Fibroblast of skin of left quadriceps (primary cell): ENCODE results near the gene EBPL.
"Not testable (repeated sequence)": the region's sequence is repeated elsewhere in the genome, so short reads cannot be mapped to it uniquely, and the experiment has no call there.

Source experiments
- DNase-seq, 2 experiments: peaks; one replicate each; pipeline ENCODE4 v3.0.0-alpha.2; 2013; ENCODE audit warnings: low read depth in 2 of 2

EBPL gene

GRCh38 chr13:49635599-49636433, 55.5 kb downstream of the EBPL start:
- peak; percentile 27 to 31 for DNase-seq

DNA sequence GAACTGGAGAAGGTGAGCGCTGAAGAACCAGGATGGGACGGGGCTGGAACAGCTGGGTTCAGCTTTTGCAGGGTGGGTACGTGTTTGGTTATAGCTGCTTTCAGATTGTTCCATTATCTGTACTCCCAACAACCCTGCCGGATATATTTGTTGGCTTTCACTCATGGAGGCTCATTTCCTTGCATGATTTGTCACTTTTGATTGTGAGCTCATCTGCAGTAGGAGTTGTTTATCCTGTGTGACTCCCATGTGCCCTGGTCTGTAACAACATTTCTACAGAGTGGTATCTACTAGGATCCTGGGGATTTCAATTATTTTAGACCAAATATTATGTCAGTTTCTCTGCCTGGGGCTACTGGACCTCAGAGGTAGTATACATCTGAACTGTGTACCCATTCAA, 57.6 kb downstream of the EBPL start:
- DNase-seq: no peak

DNA sequence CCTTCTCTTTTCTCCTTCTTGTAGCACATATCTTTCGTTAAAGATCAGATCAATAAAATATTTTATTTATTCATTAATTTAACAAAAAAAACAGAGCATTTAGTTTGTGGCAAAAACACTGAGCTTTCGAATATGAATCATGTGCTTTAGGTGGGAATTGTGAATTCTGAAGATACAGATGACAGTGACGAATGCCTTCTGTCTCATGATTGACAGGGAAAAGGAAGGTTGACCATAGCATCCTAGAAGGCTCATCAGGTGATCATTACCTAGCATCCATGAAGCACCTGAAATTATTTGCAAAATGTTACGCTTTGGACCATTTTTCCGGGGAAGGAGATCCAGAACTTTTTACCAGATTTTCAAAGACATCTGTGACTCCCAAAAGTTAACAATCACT, 59.1 kb downstream of the EBPL start:
- DNase-seq: no peak

DNA sequence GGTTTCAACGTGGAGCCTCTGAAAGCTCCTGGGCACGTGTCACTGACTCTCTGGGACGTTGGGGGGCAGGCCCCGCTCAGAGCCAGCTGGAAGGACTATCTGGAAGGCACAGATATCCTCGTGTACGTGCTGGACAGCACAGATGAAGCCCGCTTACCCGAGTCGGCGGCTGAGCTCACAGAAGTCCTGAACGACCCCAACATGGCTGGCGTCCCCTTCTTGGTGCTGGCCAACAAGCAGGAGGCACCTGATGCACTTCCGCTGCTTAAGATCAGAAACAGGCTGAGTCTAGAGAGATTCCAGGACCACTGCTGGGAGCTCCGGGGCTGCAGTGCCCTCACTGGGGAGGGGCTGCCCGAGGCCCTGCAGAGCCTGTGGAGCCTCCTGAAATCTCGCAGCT, 60.7 kb downstream of the EBPL start:
- DNase-seq: no peak

DNA sequence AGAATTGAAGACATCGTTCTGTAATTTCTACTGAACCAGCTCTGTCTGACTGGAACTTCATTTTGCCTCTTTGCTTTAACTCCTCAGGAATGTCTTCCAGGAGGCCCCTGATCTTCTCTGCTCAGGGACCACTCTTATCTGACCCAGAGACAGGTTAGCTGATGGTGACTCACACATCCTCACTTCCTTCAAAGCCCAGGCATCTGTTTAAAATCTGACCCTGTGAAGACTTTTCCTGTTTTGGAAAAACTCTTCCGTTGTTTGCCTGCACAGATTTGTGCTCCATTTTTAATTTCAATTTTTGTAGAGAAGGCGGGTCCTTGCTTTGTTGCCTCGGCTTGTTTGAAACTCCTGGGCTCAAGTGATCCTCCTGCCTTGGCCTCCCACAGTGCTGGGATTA, 61.3 kb downstream of the EBPL start:
- DNase-seq: no peak

DNA sequence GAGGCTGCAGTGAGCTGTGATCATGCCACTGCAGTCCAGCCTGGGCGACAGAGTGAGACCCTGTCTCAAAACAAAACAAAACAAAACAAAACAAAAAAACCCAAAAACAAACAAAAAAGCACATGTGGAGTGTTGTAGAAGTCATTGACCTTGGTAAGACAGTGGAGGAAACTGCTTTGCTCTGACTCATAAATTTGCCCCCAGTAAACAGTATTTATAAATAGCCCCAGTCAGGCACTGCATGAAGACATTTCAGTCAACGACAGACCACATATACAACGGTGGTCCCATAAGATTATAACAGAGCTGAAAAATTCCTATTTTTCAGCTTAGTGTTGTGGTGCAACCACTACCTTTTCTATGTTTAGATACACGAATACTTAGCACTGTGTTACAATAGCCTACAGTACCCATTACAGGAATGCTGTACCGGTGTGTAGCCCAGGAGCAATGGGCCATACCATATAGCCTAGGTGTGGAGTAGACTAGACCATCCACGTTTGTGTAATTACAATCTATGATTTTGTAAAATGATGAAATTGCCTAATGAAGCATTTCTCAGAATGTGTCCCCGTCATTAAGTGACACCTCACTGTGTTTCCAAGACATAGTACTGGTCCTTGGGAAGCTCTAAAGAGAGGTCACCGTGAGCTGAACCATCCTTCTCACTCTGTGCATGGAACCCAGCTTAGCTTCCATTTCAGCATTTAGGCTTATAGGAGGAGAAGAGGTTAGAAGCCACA, 61.9 kb downstream of the EBPL start:
- no peak for DNase-seq

GRCh38 chr13:49627831-49628652, 63.2 kb downstream of the EBPL start, which contains the start of gene ARL11:
TSS of gene ARL11 (plus strand) at chr13:49628507. CDS start at chr13:49630448, 1,941 bp downstream.
- no peak for DNase-seq

GRCh38 chr13:49625392-49626079, 65.8 kb downstream of the EBPL start:
- DNase-seq: no peak

GRCh38 chr13:49624229-49624628, 67.1 kb downstream of the EBPL start:
- DNase-seq: no peak

DNA sequence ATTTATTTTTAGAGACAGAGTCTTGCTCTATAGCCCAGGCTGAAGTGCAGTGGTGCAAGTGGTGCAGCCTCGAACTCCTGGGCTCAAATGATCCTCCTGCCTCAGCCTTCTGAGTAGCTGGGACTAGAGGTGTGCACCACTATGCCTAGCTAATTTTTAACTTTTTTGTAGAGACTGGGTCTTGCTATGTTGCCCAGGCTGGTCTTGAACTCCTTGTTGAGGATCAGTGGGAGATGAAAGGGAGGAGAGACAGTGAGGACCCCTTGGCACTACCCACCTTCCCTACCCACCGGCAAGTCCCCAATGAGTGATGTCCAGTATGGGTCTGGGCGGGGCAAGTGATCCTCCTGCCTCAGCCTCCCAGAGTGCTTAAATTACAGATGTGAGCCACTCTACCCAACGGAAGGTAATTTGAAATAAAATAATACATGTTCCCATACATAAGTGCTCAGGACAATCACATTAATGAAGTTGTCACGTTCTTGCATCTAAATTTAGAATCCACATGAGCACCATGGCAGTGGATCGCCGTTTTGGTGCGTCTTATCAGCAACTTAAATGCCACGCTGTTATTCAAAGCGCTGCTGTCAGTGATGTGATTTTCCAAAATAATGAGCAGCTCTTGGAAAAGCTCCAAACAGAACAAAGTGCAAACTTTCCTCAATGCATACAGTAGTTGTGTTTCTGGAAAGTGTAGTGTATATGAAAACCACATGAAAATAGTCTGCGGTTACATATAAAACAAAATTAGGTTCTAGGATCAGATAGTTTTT, 68.9 kb downstream of the EBPL start:
- DNase-seq: no peak

GRCh38 chr13:49620170-49620621, 71.1 kb downstream of the EBPL start:
- DNase-seq: no peak

DNA sequence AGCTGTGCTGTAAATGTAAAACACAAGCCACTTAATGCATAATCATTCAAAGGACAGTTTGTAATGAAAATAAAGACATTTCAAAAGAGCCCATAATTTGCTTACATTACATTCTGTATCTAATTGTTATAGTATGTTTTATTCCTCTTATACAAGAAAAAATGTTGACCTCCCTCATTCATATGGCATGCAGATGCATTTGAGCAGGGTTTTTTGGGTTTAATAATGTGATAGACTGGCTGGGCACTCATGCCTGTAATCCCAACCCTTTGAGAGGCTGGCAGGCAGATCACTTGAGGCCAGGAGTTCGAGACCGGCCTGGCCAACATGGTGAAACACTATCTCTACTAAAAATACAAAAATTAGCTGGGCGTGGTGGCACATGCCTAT, 74.6 kb downstream of the EBPL start:
- DNase-seq: peak; percentile 28 to 35

- no peak for DNase-seq
Observed at GRCh38 chr13:49615836-49616675, 75.2 kb downstream of the EBPL start.

DNA sequence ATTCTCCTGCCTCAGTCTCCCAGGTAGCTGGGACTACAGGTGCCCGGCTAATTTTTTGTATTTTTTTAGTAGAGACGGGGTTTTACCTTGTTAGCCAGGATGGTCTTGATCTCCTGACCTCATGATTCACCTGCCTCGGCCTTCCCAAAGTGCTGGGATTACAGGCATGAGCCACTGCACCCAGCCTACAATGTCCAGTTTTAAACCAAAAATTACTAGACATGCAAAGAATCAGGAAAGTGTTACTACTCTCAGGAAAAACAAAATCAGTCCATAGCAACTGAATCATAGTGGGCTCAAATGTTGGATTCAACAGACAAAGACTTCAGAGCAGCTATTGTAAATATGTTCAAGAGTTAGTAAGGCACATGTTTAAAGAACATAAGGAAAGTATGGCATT, 79.2 kb downstream of the EBPL start:
- DNase-seq: not testable (repeated sequence)
